Measurements from ENCODE around the gene ITPKC. TPM values are rescaled to one million over a fixed set of nuclear protein-coding genes. Genes with fewer than 3 reads are reported as not detected.

ITPKC gene
- total RNA-seq, 1 donor from 2014 or later: 5.7 TPM

DNA sequence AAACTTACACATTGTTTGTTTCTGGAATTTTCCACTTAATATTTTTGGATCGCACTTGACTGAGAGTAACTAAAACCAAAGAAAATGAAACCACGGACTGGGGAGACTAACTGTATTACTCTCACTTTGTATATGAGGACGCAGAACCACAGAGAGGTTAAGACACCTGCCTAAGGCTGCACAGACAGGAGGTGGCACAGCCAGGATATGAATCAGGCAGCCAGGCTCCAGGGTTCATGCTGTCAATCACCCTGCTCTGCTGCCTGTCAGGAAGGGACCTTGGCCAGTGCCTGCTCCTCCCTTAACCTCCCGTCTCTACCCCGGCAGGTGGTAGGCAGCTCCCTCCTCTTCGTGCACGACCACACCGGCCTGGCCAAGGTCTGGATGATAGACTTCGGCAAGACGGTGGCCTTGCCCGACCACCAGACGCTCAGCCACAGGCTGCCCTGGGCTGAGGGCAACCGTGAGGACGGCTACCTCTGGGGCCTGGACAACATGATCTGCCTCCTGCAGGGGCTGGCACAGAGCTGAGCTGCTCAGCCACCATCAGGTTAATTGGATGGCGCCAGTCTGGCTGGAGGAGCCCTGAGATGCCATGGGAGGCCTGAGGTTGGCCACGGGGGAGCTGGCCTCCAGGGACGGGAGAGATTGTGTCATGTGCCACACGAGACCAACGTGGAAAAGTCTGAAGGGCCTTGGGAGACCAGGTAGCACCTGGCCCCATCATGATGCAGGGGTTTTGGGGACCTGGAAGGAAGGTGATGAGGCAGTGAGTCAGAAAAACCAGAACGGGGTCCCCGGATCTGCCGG is 22.3 kb downstream of the ITPKC start:
- FAIRE-seq (no peak), DNase-seq (ENCODE audit: low spot score in 2 of 2) (no peak)

GRCh38 chr19:40739871-40740703 is 23.2 kb downstream of the ITPKC start:
- no peak for FAIRE-seq
- DNase-seq (ENCODE audit: low spot score in 2 of 2): no peak

DNA sequence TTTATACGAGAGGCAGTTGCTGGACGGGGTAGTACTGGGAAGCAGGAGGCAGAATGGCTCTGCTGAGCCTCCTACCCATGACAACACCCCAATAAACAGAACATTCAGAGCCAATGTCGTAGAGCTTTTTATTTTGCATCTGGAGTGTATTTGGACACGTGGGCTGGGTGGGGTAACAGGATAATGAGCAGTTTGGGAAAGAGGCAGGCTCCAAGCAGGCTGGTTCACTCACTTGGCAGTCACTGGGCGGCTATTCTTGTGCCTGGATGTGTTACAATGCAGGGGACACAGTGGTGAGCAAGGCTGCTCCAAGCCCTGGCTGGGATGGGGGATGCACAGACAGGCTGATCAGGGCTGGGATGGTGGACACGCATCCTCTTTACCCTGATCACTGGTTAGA is 23.8 kb downstream of the ITPKC start:
- FAIRE-seq: no peak
- peak in 1 of 2 donors; percentile 66 for DNase-seq (ENCODE audit: low spot score in 2 of 2)

- no peak for FAIRE-seq
- DNase-seq (ENCODE audit: low spot score in 2 of 2): no peak
Measured at GRCh38 chr19:40741527-40742390, 24.8 kb downstream of the ITPKC start.

- DNase-seq (ENCODE audit: low spot score in 2 of 2) (no peak), FAIRE-seq (no peak)
Measured at GRCh38 chr19:40742477-40742876, 25.6 kb downstream of the ITPKC start.

DNA sequence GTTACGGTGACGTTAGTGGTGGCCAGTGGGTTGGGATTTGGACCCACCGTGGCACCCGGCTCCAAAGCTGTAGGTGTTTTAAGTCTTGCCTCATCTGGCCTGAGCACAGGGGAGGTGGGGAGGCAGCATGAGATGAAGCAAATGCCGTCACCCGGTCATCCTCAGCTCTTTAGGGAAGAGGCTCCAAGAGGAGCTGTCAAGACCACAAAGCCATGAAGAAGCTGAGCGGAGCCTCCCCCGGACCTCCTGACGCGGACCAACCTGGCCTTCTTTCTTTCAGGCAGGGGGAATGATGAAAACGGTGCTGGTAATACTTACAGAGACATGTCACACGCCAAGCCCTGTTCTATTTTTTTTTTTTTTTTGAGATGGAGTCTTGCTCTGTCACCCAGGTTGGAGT is 26.0 kb downstream of the ITPKC start:
- DNase-seq (ENCODE audit: low spot score in 2 of 2): no peak
- FAIRE-seq: no peak

DNA sequence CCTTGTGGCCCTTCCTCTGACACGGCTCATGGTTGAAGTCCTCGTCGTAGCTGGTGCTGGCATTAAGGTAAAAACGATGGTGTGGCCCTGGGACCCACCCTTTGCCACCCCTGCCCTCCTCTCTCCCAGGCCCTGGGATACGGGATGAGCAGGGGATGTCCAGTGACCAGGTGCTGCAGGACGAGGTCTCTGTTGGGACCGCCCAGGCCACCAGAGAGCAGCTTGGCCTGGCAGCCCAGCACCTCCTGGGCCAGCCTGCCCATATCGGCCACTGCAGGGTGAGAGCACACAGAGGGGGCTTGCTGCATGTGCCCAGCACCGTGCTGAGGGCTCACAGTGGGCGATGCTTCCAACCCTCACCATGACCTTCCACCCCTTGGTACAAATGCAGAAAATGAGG is 27.0 kb downstream of the ITPKC start:
- no peak for DNase-seq (ENCODE audit: low spot score in 2 of 2)
- no peak for FAIRE-seq

DNA sequence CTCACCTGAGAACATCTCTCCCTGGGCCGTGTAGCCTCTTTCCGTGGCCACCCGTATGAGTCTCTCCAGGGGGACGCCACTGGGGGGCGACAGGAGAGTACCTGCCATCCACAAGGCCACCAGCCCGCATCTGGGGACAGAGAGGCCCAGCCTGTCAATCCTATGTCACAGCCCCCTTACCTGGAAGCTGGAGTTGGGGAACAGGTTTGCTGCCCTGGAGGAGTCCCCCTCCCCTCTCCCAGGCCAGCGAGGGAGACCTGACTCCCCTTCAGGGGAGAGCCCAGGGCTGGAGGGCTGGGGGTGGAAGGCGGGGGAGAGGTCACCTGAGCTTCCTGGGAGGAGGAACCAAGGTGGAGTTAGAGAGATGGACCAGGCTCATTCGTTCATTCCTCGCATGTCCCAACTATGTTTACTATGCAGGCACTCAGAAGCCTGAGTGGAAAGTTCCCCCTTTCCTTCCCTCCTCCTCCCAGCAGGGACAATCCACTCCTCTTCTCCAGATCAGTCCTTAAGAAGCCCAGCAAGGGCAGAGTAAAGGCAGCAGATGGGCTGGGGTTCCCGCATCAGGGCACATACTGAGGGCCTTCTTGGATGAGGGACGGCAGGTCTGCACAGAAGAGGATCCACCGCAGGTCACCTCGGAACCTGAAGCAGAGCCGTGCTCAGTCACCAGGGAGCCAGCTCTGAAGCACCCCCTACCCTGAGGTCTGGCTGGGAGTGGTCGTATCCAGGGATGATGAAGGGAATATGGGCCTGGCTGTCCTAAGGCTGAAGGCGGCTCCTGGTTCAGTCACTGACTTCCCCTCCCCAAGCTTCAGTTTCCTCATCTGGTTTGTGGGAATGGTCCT is 27.9 kb downstream of the ITPKC start:
- no peak for DNase-seq (ENCODE audit: low spot score in 2 of 2)
- FAIRE-seq: no peak

GRCh38 chr19:40745402-40745780 is 28.5 kb downstream of the ITPKC start:
- FAIRE-seq (no peak), DNase-seq (ENCODE audit: low spot score in 2 of 2) (no peak)

GRCh38 chr19:40747536-40747935 is 30.6 kb downstream of the ITPKC start:
- no peak for FAIRE-seq

DNA sequence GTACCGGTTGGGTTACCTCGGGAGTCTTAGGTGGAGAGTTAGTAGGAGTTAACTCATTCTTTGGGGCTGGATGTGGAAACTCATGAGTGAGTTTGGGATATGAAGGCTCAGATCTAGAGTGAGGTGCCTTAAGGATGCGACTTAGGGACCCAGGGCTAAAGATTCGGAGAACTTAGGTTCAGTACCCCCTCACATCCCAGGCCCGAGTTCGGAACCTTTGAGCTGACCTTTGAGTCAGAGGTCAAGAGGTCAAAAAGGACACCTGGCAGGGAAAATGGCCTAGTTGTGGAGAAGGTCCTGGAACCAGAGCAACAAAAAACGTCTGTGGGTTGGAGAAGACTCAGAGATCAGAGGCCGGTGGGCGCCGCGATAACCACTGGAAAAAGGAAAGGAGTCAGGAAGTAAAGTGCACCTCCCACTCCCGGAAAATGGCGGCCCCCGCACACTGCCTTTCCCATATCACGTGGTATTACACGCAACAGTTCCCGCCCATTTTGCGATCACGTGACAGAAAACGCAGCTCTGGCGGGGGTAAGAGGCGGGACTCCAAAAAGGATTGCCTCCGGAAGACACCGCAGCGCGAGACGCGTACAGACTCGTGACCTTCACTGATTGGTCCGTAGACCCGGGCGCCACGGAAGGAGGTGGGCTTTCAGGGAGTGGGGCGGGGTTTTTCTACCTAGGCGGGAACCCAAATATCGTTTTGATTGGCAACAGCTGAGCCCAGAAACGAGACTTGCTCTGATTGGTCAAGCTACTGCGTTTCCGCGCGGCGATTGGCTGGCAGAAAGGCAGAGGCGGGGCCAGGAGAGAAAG is 33.4 kb downstream of the ITPKC start, which contains the start of gene ACTMAP:
TSS of gene ACTMAP (minus strand) at position 420 of the 816 bp plus-strand sequence. CDS start 674 bp downstream, outside the sequence.
- DNase-seq (ENCODE audit: low spot score in 2 of 2): peak; percentile 93 to 98
- FAIRE-seq: peak; percentile 99

More at GRCh38 chr19:40747536-40747935, 30.6 kb downstream of the ITPKC start:
- no peak for DNase-seq (ENCODE audit: low spot score in 2 of 2)

DNA sequence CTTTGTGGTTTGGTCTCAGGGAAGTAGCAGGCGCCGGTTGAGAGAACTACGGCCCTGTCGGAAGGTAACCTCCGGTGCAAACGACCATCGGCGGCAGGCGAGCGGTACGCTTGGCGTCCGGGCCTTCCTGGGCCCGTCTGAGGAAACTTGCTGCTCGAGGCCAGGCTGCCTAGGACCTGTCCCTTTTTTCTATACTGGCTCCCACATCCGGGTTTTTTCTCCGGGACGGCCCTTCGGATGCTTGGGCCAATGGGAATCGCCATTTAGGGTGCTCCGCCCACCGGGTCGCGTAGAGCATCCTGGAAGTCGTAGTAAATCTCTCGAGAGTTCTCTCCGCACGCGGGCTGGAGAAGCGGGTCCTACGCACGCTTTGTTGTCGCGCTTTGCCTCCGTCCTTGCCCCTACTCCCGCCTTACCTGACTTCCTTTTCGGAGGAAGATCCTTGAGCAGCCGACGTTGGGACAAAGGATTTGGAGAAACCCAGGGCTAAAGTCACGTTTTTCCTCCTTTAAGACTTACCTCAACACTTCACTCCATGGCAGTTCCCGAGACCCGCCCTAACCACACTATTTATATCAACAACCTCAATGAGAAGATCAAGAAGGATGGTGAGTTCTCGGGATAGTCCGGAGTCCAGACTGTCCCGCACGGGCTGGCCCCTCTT is 34.1 kb downstream of the ITPKC start, which contains the start of gene SNRPA:
TSS of gene SNRPA (plus strand) at position 330 of the 664 bp plus-strand sequence. CDS start at position 536, 206 bp downstream.
- no peak for FAIRE-seq

GRCh38 chr19:40752257-40752781 is 35.4 kb downstream of the ITPKC start:
- FAIRE-seq: no peak
- no peak for DNase-seq (ENCODE audit: low spot score in 2 of 2)

More for the DNA sequence above, 34.1 kb downstream of the ITPKC start, which contains the start of gene SNRPA:
- peak; percentile 79 to 88 for DNase-seq (ENCODE audit: low spot score in 2 of 2)

- FAIRE-seq: no peak
Measured at GRCh38 chr19:40754611-40755247, 37.8 kb downstream of the ITPKC start.

GRCh38 chr19:40755248-40755624 is 38.3 kb downstream of the ITPKC start:
- DNase-seq (ENCODE audit: low spot score in 2 of 2): no peak
- FAIRE-seq: no peak

More at GRCh38 chr19:40754611-40755247, 37.8 kb downstream of the ITPKC start:
- no peak for DNase-seq (ENCODE audit: low spot score in 2 of 2)

DNA sequence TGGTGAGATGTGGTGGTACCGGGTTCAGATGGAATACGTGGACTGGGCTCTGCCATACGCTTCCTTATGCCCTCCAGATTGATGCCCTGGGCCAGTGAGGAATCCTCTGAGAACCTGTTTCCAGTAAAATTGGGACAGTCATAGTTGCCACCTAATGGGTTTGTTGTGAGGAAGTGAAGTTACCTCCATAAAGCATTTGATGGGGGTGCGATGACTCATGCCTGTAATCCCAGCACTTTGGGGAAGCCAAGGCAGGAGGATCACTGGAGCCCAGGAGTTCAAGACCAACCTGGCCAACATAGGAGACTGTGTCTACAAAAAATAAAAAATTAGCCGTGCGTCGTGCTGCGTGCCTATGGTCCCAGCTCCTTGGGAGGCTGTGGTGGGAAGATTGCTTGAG is 38.9 kb downstream of the ITPKC start:
- FAIRE-seq: no peak

GRCh38 chr19:40756502-40757110 is 39.7 kb downstream of the ITPKC start:
- FAIRE-seq (no peak), DNase-seq (ENCODE audit: low spot score in 2 of 2) (no peak)

More for the DNA sequence above, 38.9 kb downstream of the ITPKC start:
- DNase-seq (ENCODE audit: low spot score in 2 of 2): no peak

All from frontal cortex (tissue), 4 donors.